ENCODE measurements around the gene BEST1. TPM values are rescaled to one million over a fixed set of nuclear protein-coding genes. Genes with fewer than 3 reads are reported as not detected.

BEST1 gene
- under 0.01 and 0.51 TPM in 2 replicates for total RNA-seq

DNA sequence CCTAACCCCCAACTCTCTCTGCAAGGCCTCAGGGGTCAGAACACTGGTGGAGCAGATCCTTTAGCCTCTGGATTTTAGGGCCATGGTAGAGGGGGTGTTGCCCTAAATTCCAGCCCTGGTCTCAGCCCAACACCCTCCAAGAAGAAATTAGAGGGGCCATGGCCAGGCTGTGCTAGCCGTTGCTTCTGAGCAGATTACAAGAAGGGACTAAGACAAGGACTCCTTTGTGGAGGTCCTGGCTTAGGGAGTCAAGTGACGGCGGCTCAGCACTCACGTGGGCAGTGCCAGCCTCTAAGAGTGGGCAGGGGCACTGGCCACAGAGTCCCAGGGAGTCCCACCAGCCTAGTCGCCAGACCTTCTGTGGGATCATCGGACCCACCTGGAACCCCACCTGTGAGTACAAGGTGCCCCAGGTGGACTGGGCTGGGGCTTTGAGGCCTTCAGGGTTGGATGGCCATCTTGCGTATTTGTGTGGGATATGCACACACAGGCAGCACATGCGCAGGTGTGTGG, at the start of gene BEST1:
BEST1 (plus strand) TSS at position 317 of the 513 bp plus-strand sequence. CDS start 1,456 bp downstream, outside the sequence.

GRCh38 chr11:61917334-61918109, 32.6 kb upstream of the BEST1 start, which contains the start of gene RAB3IL1:
TSS of gene RAB3IL1 (minus strand) at chr11:61917566. CDS start at chr11:61917367, 199 bp downstream.

DNA sequence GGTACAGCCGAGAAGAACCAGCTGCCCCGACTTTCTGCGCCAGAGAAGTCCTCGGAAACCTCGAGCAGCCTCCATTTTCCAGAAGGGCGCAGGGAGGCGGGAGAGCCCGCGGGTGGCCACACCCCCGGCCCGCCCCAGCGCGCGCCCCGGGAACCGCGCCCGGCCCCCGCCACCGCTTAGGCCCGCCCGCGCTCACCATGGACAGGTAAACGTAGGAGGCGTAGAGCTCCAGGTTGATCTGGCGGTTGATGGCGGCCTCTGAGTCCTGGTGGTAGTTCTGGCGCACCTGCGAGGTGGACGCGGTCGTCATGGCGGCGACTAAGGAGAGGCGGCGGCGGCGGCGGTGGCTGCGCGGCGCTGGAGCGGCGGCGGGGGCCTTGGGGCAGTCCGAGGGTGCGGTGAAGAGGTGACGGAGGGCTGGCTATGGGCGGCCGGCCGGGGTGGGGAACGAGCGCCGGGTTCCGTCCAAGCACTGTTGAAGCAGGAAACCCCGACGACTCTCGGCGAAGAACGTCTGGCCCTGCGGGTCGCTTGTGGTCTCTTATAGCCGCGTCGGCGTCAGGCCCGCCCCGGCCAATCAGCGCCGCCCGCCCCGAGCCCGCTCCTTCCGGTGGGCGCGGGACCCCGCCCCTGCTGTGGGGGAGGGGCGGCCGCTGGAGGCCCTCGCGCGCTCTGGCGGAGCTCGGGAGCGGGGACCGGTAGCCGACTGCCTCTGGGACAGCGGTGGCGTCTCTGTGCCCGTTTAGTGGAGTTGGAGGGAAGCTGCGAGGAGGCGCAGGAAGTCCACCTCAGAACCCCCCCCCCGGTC, 17.2 kb downstream of the BEST1 start, which contains the start of gene FTH1:
FTH1 (minus strand) TSS at position 519 of the 808 bp plus-strand sequence; CDS start at position 310, 209 bp downstream.

Other genes with a start within 250 kb of the BEST1 start
- gene MYRF, start 197.7 kb upstream of the BEST1 start, total RNA-seq = 45.6 and 93.3 TPM in 2 replicates
- 57.2 and 62.7 TPM in 2 replicates for gene TMEM258, start 157.8 kb upstream of the BEST1 start, total RNA-seq
- gene FEN1, start 157.4 kb upstream of the BEST1 start, total RNA-seq = 10.8 and 66.5 TPM in 2 replicates
- gene FADS1, start 133.3 kb upstream of the BEST1 start, total RNA-seq = 81.4 and 127 TPM in 2 replicates
- gene FADS2, start 122.1 kb upstream of the BEST1 start, total RNA-seq = 312 and 488 TPM in 2 replicates
- 42.4 and 63.6 TPM in 2 replicates for gene FADS3, start 58.8 kb upstream of the BEST1 start, total RNA-seq
- 0.49 and 3.0 TPM in 2 replicates for gene RAB3IL1, start 32.8 kb upstream of the BEST1 start, total RNA-seq
- 544 and 1,080 TPM in 2 replicates for gene FTH1, start 17.3 kb downstream of the BEST1 start, total RNA-seq
- gene INCENP, start 173.7 kb downstream of the BEST1 start, total RNA-seq = 13.3 and 100 TPM in 2 replicates
- not detected in 2 replicates for gene SCGB1D1, start 239.9 kb downstream of the BEST1 start, total RNA-seq